ENCODE measurements around the gene DNAAF8.

DNA sequence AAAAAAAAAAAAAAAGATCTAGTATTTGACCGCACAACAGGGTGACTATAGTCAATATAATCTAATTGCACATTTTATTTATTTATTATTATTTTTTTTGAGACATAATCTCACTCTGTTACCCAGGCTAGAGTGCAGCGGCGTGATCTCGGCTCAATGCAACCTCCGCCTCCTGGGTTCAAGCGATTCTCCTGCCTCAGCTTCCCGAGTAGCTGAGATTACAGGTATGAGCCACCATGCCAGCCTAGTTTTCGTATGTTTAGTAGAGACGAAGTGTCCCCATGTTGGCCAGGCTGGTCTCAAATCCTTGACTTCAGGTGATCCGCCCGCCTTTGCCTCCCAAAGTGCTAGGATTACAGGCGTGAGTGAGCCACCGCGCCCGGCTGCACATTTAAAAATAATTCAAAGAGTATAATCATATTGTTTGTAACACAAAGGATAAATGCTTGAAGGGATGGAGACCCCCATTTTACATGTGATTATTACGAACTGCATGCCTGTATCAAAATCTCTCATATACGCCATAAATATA lies 1.1 kb upstream of the DNAAF8 start:
- TF ChIP-seq, protein P1, sequence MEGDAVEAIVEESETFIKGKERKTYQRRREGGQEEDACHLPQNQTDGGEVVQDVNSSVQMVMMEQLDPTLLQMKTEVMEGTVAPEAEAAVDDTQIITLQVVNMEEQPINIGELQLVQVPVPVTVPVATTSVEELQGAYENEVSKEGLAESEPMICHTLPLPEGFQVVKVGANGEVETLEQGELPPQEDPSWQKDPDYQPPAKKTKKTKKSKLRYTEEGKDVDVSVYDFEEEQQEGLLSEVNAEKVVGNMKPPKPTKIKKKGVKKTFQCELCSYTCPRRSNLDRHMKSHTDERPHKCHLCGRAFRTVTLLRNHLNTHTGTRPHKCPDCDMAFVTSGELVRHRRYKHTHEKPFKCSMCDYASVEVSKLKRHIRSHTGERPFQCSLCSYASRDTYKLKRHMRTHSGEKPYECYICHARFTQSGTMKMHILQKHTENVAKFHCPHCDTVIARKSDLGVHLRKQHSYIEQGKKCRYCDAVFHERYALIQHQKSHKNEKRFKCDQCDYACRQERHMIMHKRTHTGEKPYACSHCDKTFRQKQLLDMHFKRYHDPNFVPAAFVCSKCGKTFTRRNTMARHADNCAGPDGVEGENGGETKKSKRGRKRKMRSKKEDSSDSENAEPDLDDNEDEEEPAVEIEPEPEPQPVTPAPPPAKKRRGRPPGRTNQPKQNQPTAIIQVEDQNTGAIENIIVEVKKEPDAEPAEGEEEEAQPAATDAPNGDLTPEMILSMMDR (IDR thresholded peaks at IDR 0.05; ENCODE audit: low read length), result no peak
- TF ChIP-seq EZH2 (optimal IDR thresholded peaks at IDR 0.05; ENCODE audit: low read depth, low read length), result no peak

All from MM.1S (cell line).